K562 (cell line): ENCODE results near the gene SLC24A1. TPM values are rescaled to one million over a fixed set of nuclear protein-coding genes. Genes with fewer than 3 reads are reported as not detected.

Experiments
- ATAC-seq: fragments of 200-7000 bp; cut with Tn5 transposase; 3 replicates; pipeline ENCODE4 v1.9.1; 2020; ENCODE audit warnings: moderate library complexity
- BruUV-seq: library from RNA; stranded (reverse); fragments of 400-500 nt; replicated peaks from 2 replicates; lab custom pipeline; 2021; lab: Mats Ljungman, UMichigan
- CTCF ChIA-PET: fragments of 300-600 bp; formaldehyde crosslinking; extraction: SDS; loops from one replicate; lab custom pipeline; 2021; ENCODE audit warnings: low intra/inter-chr PET ratio; lab: Yijun Ruan, JAX
- POLR2A ChIA-PET: fragments of 300-600, 350-650 bp; sonication (Branson Sonifier 250); formaldehyde crosslinking; extraction: SDS; loops from one replicate; lab custom pipeline; 2021; ENCODE audit warnings: antibody characterized with exemption, inconsistent platforms; lab: Yijun Ruan, JAX
- DNase-seq, 4 experiments: peaks; one replicate each; pipeline versions ENCODE4 v3.0.0 to v3.0.0-alpha.2; 2011 to 2018; ENCODE audit warnings: low spot score in 3 of 4, mixed read lengths in 3 of 4; ENCODE audit errors: extremely low read depth in 1 of 4
- FAIRE-seq: peaks from 2 replicates; lab custom pipeline; 2011; peaks lifted over from hg19 to GRCh38; lab: Jason Lieb, UNC
- H2AFZ ChIP-seq: 2 replicates; pipeline ENCODE4 v1.6.0; 2011; ENCODE audit warnings: low read depth, low read length, control low read depth, inconsistent platforms
- H3K27ac ChIP-seq: fragments of 200-600 bp; 3 replicates; pipeline ENCODE4 v1.8.0; 2011; ENCODE audit warnings: low read depth, mild to moderate bottlenecking, control low read depth, inconsistent platforms, low read length, moderate library complexity, mixed read lengths; ENCODE audit errors: extremely low read depth
- H3K27me3 ChIP-seq, 2 experiments: fragments of 300-600 bp in 1 of 2; 2 replicates in 1 of 2; 3 replicates in 1 of 2; pipeline versions ENCODE4 v1.6.0 to v1.8.0; 2011; ENCODE audit warnings: inconsistent platforms in 2 of 2, low read length in 2 of 2, mild to moderate bottlenecking in 1 of 2, mixed read lengths in 1 of 2, moderate library complexity in 1 of 2; ENCODE audit not compliant: control insufficient read depth in 2 of 2, insufficient read depth in 2 of 2
- H3K36me3 ChIP-seq: fragments of 300-600 bp; 3 replicates; pipeline ENCODE4 v1.8.0; 2011; ENCODE audit warnings: mild to moderate bottlenecking, low read length, inconsistent platforms; ENCODE audit not compliant: control insufficient read depth, insufficient read depth
- H3K4me1 ChIP-seq, 2 experiments: fragments of 200-600 bp in 1 of 2; replicated peaks in 1 of 2; 2 replicates in 1 of 2; 3 replicates in 1 of 2; pipeline versions ENCODE4 v1.5.1 to v1.8.0; 2011; ENCODE audit warnings: inconsistent platforms in 2 of 2, low read length in 2 of 2, mild to moderate bottlenecking in 1 of 2, mixed read lengths in 1 of 2, moderate library complexity in 1 of 2; ENCODE audit not compliant: control insufficient read depth in 2 of 2, insufficient read depth in 2 of 2
- H3K4me2 ChIP-seq: 2 replicates; pipeline ENCODE4 v1.6.1; 2011; ENCODE audit warnings: low read length, control low read depth, inconsistent platforms, mixed read lengths; ENCODE audit not compliant: insufficient read depth
- H3K4me3 ChIP-seq: fragments of 200-600 bp; sonication (generic), shearing (Covaris generic); 2 replicates; pipeline ENCODE4 v1.5.1; 2016; ENCODE audit warnings: control low read depth, inconsistent platforms
- H3K79me2 ChIP-seq: fragments of 200-600 bp; 3 replicates; pipeline ENCODE4 v1.8.0; 2011; ENCODE audit warnings: low read length, inconsistent platforms; ENCODE audit not compliant: control insufficient read depth, insufficient read depth
- H3K9ac ChIP-seq, 2 experiments: 2 replicates each; pipeline versions ENCODE4 v1.6.0 to v1.6.1; 2011; ENCODE audit warnings: low read depth in 2 of 2, low read length in 2 of 2, control low read depth in 1 of 2, inconsistent platforms in 1 of 2, mild to moderate bottlenecking in 1 of 2, mixed read lengths in 1 of 2; ENCODE audit not compliant: insufficient read depth in 1 of 2
- H3K9me1 ChIP-seq: one replicate; pipeline ENCODE4 v1.6.0; 2011; ENCODE audit warnings: inconsistent platforms, mild to moderate bottlenecking, low read length, moderate library complexity; ENCODE audit not compliant: control insufficient read depth, insufficient read depth
- H3K9me3 ChIP-seq: replicated peaks from 2 replicates; pipeline ENCODE4 v1.5.1; 2011; ENCODE audit warnings: low read depth, low read length, inconsistent platforms; ENCODE audit not compliant: control insufficient read depth, insufficient read depth
- H4K20me1 ChIP-seq: replicated peaks from 2 replicates; pipeline ENCODE4 v1.6.1; 2011; ENCODE audit warnings: low read length, inconsistent platforms, mixed read lengths; ENCODE audit not compliant: control insufficient read depth, insufficient read depth
- C11orf30 ChIP-seq: fragments of 450-650 bp; IDR thresholded peaks from 2 replicates; pipeline ENCODE4 v1.6.1; 2016; ENCODE audit warnings: low read depth, mild to moderate bottlenecking
- CEBPG ChIP-seq, 3 experiments: fragments of 200-800 bp in 1 of 3; sonication (Bioruptor generic) in 1 of 3; sonication (generic) in 1 of 3; formaldehyde crosslinking in 1 of 3; IDR thresholded peaks in 2 of 3; conservative IDR thresholded peaks in 1 of 3; 2 replicates each; pipeline versions ENCODE4 v1.6.1 to v1.8.0; 2016 to 2022; ENCODE audit warnings: missing compliant biosample characterization in 2 of 3, missing genetic modification characterization in 2 of 3, mild to moderate bottlenecking in 1 of 3, missing genetic modification reagents in 1 of 3
- CHD4 ChIP-seq: fragments of 200-600 bp; sonication (generic); IDR thresholded peaks from 3 replicates; pipeline ENCODE4 v1.6.1; 2012; ENCODE audit warnings: low read depth, mild to moderate bottlenecking, mixed read lengths, low read length, inconsistent platforms; ENCODE audit not compliant: insufficient read depth, insufficient replicate concordance, poor library complexity, severe bottlenecking
- DMBX1 ChIP-seq: fragments of 250-450 bp; sonication (Bioruptor Pico); IDR thresholded peaks from 2 replicates; pipeline ENCODE4 v1.8.0; 2022; ENCODE audit warnings: inconsistent platforms, mild to moderate bottlenecking, moderate library complexity, borderline replicate concordance
- FOXJ2 ChIP-seq: fragments of 200-800 bp; sonication (Bioruptor generic); IDR thresholded peaks from 2 replicates; pipeline ENCODE4 v1.6.1; 2016; ENCODE audit warnings: missing genetic modification characterization, missing compliant biosample characterization
- FOXK1 ChIP-seq: sonication (generic); formaldehyde crosslinking; IDR thresholded peaks from 2 replicates; pipeline ENCODE4 v1.8.0; 2022; ENCODE audit warnings: missing genetic modification reagents, mild to moderate bottlenecking, borderline replicate concordance
- MAFF ChIP-seq: IDR thresholded peaks from 2 replicates; pipeline ENCODE4 v1.6.1; 2012; ENCODE audit warnings: low read length, improper control_type of control experiment
- MAFG ChIP-seq: fragments of 450-650 bp; conservative IDR thresholded peaks from 2 replicates; pipeline ENCODE4 v1.6.1; 2016; ENCODE audit warnings: missing genetic modification characterization, missing compliant biosample characterization
- MAFK ChIP-seq: IDR thresholded peaks from 2 replicates; pipeline ENCODE4 v1.6.1; 2011; ENCODE audit warnings: low read length, improper control_type of control experiment
- POLR2G ChIP-seq: fragments of 200-400 bp; formaldehyde crosslinking; IDR thresholded peaks from 2 replicates; pipeline ENCODE4 v1.6.1; 2017; ENCODE audit warnings: low read depth, mild to moderate bottlenecking, antibody characterized with exemption, low read length, moderate library complexity
- RHOXF2B ChIP-seq: fragments of 250-450 bp; sonication (Bioruptor Pico); conservative IDR thresholded peaks from 2 replicates; pipeline ENCODE4 v1.5.1; 2021
- SMARCC2 ChIP-seq: fragments of 450-650 bp; IDR thresholded peaks from 2 replicates; pipeline ENCODE4 v1.6.1; 2017; ENCODE audit warnings: antibody characterized with exemption, moderate library complexity, mild to moderate bottlenecking, low read depth
- SREBF2 ChIP-seq: sonication (generic); formaldehyde crosslinking; IDR thresholded peaks from 2 replicates; pipeline ENCODE4 v1.4.0; 2020; ENCODE audit warnings: mild to moderate bottlenecking, missing genetic modification reagents
- ZKSCAN3 ChIP-seq: fragments of 250-450 bp; sonication (Bioruptor Pico); IDR thresholded peaks from 2 replicates; pipeline ENCODE4 v1.4.0; 2020
- ZNF232 ChIP-seq: sonication (generic); formaldehyde crosslinking; IDR thresholded peaks from 2 replicates; pipeline ENCODE4 v1.8.0; 2022; ENCODE audit warnings: mild to moderate bottlenecking, missing genetic modification reagents
- ZNF316 ChIP-seq: fragments of 450-650 bp; IDR thresholded peaks from 2 replicates; pipeline ENCODE4 v1.6.1; 2016
- WGBS: fragments of 100-300 bp; shearing (Covaris generic); methylation state at CpG from one replicate; pipeline ENCODE4 v1.1.6; 2016; ENCODE audit warnings: low coverage, mixed read lengths; ENCODE audit not compliant: insufficient coverage; ENCODE audit errors: missing lambda C conversion rate; 5-methylcytosine and 5-hydroxymethylcytosine counted together
- in situ Hi-C: fragments of 300-500 bp; cut with MboI; formaldehyde crosslinking; loops from 4 replicates; pipeline ENCODE4 v1.15.0; 2018; ENCODE audit warnings: inconsistent platforms, mixed read lengths
- intact Hi-C: fragments of 100-400 bp; cut with micrococcal nuclease; formaldehyde crosslinking; loops from 2 replicates; pipeline ENCODE4 v1.14.2; 2022
- polyA plus RNA-seq, 8 experiments: library from polyadenylated mRNA; depleted of rRNA in 4 of 8; stranded (reverse) in 5 of 8; unstranded in 3 of 8; fragments of >200 nt; fragmentation: Nextera tagmentation in 2 of 8; fragmentation: Illumina TruSeq in 1 of 8; extraction: Ambion mirVana in 2 of 8; extraction: Trizol in 1 of 8; gene quantifications; 2 replicates each; pipeline versions ENCODE4 v1.2.1 to v1.2.3, GENCODE V29; 2011 to 2014; ENCODE audit warnings: inconsistent platforms in 1 of 8, missing spikeins in 1 of 8
- total RNA-seq, 7 experiments: library from RNA; depleted of rRNA in 6 of 7; stranded (reverse); fragments of >200 nt in 6 of 7; fragmentation: Illumina TruSeq in 2 of 7; extraction: Trizol in 2 of 7; gene quantifications; 2 replicates each; pipeline versions ENCODE4 v1.2.1 to v1.2.3, GENCODE V29; 2011 to 2021; ENCODE audit warnings: low replicate concordance in 1 of 7
- TF ChIP-seq, protein P1 (sequence below): fragments of 200-400 bp; formaldehyde crosslinking; IDR thresholded peaks from 2 replicates; pipeline ENCODE4 v1.6.1; 2017; ENCODE audit warnings: mild to moderate bottlenecking, low read depth, low read length, moderate library complexity
- TF ChIP-seq, protein P2 (sequence below): fragments of 250-450 bp; sonication (Bioruptor Pico); IDR thresholded peaks from 2 replicates; pipeline ENCODE4 v1.4.0; 2020; ENCODE audit warnings: mild to moderate bottlenecking, moderate library complexity

SLC24A1 gene
- total and polyA plus RNA-seq, 9 of the 15 experiments (the other 6 are each of a cell fraction or from before 2014, with no cell fraction given) = 3.1 to 8.2 (median 5.5) TPM

DNA sequence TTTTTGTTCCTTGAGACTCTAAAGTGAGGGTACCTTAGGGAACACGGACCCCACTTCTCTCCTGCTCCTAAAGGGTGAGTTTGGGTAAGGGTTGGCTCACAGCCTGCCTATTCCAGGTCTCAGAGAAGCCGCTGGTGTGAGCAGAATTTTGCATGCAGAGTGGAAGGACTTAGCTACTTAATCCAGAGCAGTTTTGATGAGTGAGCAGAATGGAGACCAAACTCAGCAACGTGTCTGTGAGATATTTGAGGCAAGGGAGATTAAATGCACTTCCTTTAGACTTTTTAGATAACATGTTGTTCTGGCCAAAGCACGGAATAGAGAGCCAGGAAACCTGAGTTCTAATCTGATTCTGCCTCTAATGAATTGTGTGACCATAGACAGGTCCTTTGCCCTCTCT lies 5.1 kb downstream of the SLC24A1 start:
- Histone ChIP-seq H3K9me3 (no peaks in the 10 kb centered on the region), H3K4me3 (no peak overlapping the region), H3K9ac (0 out of 4 replicates have a peak overlapping the region, but pooled peaks of 1 of the 2 experiments have one; percentile 23), H3K27ac (no peak overlapping the region), H3K4me1 (peaks cover 0 to 10% of the 10 kb centered on the region in 2 experiments; a peak in 2 of 5 replicates), H3K36me3 (no peaks in the 10 kb centered on the region), H3K27me3 (no peaks in the 10 kb centered on the region), H3K9me1 (no peaks in the 10 kb centered on the region), H3K4me2 (no peak overlapping the region), H2AFZ (peak overlapping the region; percentile 7; the same call in 1 of the 2 replicates), H3K79me2 (no peaks in the 10 kb centered on the region), H4K20me1 (no peaks in the 10 kb centered on the region)
- FAIRE-seq (no peak), DNase-seq (no peak), ATAC-seq (peak; percentile 37; the same call in 2 of the 3 replicates)
- no TSS peak for BruUV-seq
- ChIA-PET CTCF (no interaction called here), POLR2A (interaction anchor here (1.0 kb wide), 1 partner anchor 17 kb away, joined by 4 read pairs; no protein-coding TSS in a partner anchor)
- intact Hi-C loops = no loop called here
- in situ Hi-C loops = loop anchor here (25.0 kb wide), 1 partner anchor 235 kb away; the partner anchor contains the start of gene RAB11A
- WGBS = 10% methylated on average over 4 of the region's 4 CpGs
- TF ChIP-seq POLR2G (no peak), SMARCC2 (no peak), ZNF232 (CRISPR knock-in tag) (no peak), CEBPG (CRISPR knock-in tag; IDR thresholded peaks at IDR 0.05) (no peak), CEBPG (tag; conservative IDR thresholded peaks at IDR 0.05 in 1 of 2, IDR thresholded peaks at IDR 0.05 in 1 of 2) (no peak), SREBF2 (CRISPR knock-in tag) (no peak), MAFG (tag) (peak; percentile 78), DMBX1 (CRISPR knock-in tag) (no peak), FOXK1 (CRISPR knock-in tag) (no peak), FOXJ2 (tag) (no peak), RHOXF2B (no peak), MAFF (peak; percentile 2; the same call in 1 of the 2 replicates), MAFK (0 out of 2 replicates have a peak, but pooled peaks have one; percentile 24), ZNF316 (peak; percentile 85), C11orf30 (peak; percentile 84), ZKSCAN3 (no peak), CHD4 (no peak)
- TF ChIP-seq, protein P1, sequence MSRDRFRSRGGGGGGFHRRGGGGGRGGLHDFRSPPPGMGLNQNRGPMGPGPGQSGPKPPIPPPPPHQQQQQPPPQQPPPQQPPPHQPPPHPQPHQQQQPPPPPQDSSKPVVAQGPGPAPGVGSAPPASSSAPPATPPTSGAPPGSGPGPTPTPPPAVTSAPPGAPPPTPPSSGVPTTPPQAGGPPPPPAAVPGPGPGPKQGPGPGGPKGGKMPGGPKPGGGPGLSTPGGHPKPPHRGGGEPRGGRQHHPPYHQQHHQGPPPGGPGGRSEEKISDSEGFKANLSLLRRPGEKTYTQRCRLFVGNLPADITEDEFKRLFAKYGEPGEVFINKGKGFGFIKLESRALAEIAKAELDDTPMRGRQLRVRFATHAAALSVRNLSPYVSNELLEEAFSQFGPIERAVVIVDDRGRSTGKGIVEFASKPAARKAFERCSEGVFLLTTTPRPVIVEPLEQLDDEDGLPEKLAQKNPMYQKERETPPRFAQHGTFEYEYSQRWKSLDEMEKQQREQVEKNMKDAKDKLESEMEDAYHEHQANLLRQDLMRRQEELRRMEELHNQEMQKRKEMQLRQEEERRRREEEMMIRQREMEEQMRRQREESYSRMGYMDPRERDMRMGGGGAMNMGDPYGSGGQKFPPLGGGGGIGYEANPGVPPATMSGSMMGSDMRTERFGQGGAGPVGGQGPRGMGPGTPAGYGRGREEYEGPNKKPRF = no peak
- TF ChIP-seq, protein P2, sequence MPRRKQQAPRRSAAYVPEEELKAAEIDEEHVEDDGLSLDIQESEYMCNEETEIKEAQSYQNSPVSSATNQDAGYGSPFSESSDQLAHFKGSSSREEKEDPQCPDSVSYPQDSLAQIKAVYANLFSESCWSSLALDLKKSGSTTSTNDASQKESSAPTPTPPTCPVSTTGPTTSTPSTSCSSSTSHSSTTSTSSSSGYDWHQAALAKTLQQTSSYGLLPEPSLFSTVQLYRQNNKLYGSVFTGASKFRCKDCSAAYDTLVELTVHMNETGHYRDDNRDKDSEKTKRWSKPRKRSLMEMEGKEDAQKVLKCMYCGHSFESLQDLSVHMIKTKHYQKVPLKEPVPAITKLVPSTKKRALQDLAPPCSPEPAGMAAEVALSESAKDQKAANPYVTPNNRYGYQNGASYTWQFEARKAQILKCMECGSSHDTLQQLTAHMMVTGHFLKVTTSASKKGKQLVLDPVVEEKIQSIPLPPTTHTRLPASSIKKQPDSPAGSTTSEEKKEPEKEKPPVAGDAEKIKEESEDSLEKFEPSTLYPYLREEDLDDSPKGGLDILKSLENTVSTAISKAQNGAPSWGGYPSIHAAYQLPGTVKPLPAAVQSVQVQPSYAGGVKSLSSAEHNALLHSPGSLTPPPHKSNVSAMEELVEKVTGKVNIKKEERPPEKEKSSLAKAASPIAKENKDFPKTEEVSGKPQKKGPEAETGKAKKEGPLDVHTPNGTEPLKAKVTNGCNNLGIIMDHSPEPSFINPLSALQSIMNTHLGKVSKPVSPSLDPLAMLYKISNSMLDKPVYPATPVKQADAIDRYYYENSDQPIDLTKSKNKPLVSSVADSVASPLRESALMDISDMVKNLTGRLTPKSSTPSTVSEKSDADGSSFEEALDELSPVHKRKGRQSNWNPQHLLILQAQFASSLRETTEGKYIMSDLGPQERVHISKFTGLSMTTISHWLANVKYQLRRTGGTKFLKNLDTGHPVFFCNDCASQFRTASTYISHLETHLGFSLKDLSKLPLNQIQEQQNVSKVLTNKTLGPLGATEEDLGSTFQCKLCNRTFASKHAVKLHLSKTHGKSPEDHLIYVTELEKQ (CRISPR knock-in tag) = no peak
